ENCODE data around the gene IDH3B. TPM values are rescaled to one million over a fixed set of nuclear protein-coding genes. Genes with fewer than 3 reads are reported as not detected.

IDH3B gene
- total and polyA plus RNA-seq, 2 of the 13 experiments (the other 11 are each of a cell fraction or from before 2014, with no cell fraction given) = 215 to 254 TPM

DNA sequence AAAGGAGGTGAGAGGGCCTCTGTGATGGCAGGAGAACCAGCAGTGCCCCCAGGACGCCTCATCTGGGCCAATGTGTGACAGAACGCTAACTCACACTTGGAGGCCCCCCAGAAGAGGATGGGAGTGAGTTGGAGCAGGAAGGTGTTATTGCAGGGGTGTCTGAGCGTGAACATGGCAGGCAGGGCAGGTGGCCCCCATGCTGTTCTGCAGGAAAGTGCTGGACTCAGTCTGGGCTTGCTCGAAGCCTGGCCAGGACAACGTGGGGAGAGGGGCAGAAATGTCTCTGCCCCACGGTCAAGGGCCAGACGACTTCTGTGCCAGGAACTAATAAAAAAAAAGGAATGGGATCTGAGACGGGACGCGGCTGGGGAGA is 27.6 kb upstream of the IDH3B start (continued):
- 0 out of 2 replicates have a peak, but pooled peaks have one; percentile 26 for TF ChIP-seq NFIB (CRISPR knock-in tag; IDR thresholded peaks at IDR 0.05; ENCODE audit: borderline replicate concordance)
- TF ChIP-seq, protein P1, sequence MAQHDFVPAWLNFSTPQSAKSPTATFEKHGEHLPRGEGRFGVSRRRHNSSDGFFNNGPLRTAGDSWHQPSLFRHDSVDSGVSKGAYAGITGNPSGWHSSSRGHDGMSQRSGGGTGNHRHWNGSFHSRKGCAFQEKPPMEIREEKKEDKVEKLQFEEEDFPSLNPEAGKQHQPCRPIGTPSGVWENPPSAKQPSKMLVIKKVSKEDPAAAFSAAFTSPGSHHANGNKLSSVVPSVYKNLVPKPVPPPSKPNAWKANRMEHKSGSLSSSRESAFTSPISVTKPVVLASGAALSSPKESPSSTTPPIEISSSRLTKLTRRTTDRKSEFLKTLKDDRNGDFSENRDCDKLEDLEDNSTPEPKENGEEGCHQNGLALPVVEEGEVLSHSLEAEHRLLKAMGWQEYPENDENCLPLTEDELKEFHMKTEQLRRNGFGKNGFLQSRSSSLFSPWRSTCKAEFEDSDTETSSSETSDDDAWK (CRISPR knock-in tag; IDR thresholded peaks at IDR 0.05) = no peak
- no peak; the same call in 1 of the 2 replicates for TF ChIP-seq ZNF670 (CRISPR knock-in tag; IDR thresholded peaks at IDR 0.05; ENCODE audit: borderline replicate concordance)
- TF ChIP-seq ZNF382 (CRISPR knock-in tag; IDR thresholded peaks at IDR 0.05; ENCODE audit: borderline replicate concordance) = no peak
- no peak for TF ChIP-seq ADNP (CRISPR knock-in tag; IDR thresholded peaks at IDR 0.05)
- TF ChIP-seq ZNF816 (CRISPR knock-in tag; IDR thresholded peaks at IDR 0.05; ENCODE audit: borderline replicate concordance) = 0 out of 2 replicates have a peak, but pooled peaks have one; percentile 17
- 0 out of 2 replicates have a peak, but pooled peaks have one; percentile 46 for TF ChIP-seq MAF1 (CRISPR knock-in tag; IDR thresholded peaks at IDR 0.05; ENCODE audit: borderline replicate concordance)
- no peak for TF ChIP-seq ZKSCAN5 (CRISPR knock-in tag; IDR thresholded peaks at IDR 0.05)
- TF ChIP-seq, protein P2, sequence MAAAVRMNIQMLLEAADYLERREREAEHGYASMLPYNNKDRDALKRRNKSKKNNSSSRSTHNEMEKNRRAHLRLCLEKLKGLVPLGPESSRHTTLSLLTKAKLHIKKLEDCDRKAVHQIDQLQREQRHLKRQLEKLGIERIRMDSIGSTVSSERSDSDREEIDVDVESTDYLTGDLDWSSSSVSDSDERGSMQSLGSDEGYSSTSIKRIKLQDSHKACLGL (CRISPR knock-in tag; IDR thresholded peaks at IDR 0.05) = no peak
- no peak for TF ChIP-seq ZSCAN9 (CRISPR knock-in tag; IDR thresholded peaks at IDR 0.05; ENCODE audit: borderline replicate concordance)
- TF ChIP-seq HDAC2 (CRISPR knock-in tag; IDR thresholded peaks at IDR 0.05) = no peak
- 0 out of 2 replicates have a peak, but pooled peaks have one; percentile 61 for TF ChIP-seq ZNF605 (CRISPR knock-in tag; IDR thresholded peaks at IDR 0.05)
- TF ChIP-seq ZNF446 (CRISPR knock-in tag; IDR thresholded peaks at IDR 0.05) = no peak
- TF ChIP-seq U2AF1 (optimal IDR thresholded peaks at IDR 0.05; ENCODE audit: low read depth, low read length) = no peak
- TF ChIP-seq ZNF879 (CRISPR knock-in tag; IDR thresholded peaks at IDR 0.05) = 0 out of 2 replicates have a peak, but pooled peaks have one; percentile 23
- no peak for TF ChIP-seq PHF20 (CRISPR knock-in tag; IDR thresholded peaks at IDR 0.05)
- TF ChIP-seq, protein P3, sequence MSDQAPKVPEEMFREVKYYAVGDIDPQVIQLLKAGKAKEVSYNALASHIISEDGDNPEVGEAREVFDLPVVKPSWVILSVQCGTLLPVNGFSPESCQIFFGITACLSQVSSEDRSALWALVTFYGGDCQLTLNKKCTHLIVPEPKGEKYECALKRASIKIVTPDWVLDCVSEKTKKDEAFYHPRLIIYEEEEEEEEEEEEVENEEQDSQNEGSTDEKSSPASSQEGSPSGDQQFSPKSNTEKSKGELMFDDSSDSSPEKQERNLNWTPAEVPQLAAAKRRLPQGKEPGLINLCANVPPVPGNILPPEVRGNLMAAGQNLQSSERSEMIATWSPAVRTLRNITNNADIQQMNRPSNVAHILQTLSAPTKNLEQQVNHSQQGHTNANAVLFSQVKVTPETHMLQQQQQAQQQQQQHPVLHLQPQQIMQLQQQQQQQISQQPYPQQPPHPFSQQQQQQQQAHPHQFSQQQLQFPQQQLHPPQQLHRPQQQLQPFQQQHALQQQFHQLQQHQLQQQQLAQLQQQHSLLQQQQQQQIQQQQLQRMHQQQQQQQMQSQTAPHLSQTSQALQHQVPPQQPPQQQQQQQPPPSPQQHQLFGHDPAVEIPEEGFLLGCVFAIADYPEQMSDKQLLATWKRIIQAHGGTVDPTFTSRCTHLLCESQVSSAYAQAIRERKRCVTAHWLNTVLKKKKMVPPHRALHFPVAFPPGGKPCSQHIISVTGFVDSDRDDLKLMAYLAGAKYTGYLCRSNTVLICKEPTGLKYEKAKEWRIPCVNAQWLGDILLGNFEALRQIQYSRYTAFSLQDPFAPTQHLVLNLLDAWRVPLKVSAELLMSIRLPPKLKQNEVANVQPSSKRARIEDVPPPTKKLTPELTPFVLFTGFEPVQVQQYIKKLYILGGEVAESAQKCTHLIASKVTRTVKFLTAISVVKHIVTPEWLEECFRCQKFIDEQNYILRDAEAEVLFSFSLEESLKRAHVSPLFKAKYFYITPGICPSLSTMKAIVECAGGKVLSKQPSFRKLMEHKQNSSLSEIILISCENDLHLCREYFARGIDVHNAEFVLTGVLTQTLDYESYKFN (CRISPR knock-in tag; conservative IDR thresholded peaks at IDR 0.05) = no peak
- TF ChIP-seq AGO1 (IDR thresholded peaks at IDR 0.05; ENCODE audit: low read depth, low read length, poor library complexity, severe bottlenecking) = peak; percentile 18
- TF ChIP-seq ARNT2 (CRISPR knock-in tag; IDR thresholded peaks at IDR 0.05; ENCODE audit: low read depth) = no peak
- TF ChIP-seq KLF9 (CRISPR knock-in tag; IDR thresholded peaks at IDR 0.05; ENCODE audit: low read depth) = no peak
- no peak for TF ChIP-seq ZNF570 (CRISPR knock-in tag; IDR thresholded peaks at IDR 0.05; ENCODE audit: borderline replicate concordance)
- TF ChIP-seq ZFP36 (IDR thresholded peaks at IDR 0.05; ENCODE audit: borderline replicate concordance, low read depth, low read length, partially characterized antibody) = no peak
- TF ChIP-seq, protein P4, sequence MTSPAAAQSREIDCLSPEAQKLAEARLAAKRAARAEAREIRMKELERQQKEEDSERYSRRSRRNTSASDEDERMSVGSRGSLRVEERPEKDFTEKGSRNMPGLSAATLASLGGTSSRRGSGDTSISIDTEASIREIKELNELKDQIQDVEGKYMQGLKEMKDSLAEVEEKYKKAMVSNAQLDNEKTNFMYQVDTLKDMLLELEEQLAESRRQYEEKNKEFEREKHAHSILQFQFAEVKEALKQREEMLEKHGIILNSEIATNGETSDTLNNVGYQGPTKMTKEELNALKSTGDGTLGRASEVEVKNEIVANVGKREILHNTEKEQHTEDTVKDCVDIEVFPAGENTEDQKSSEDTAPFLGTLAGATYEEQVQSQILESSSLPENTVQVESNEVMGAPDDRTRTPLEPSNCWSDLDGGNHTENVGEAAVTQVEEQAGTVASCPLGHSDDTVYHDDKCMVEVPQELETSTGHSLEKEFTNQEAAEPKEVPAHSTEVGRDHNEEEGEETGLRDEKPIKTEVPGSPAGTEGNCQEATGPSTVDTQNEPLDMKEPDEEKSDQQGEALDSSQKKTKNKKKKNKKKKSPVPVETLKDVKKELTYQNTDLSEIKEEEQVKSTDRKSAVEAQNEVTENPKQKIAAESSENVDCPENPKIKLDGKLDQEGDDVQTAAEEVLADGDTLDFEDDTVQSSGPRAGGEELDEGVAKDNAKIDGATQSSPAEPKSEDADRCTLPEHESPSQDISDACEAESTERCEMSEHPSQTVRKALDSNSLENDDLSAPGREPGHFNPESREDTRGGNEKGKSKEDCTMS (CRISPR knock-in tag; conservative IDR thresholded peaks at IDR 0.05) = no peak

Data from HepG2 (cell line).